ENCODE measurements around the gene ARAP3.

Gene ARAP3

GRCh38 chr5:141669520-141669919, 12.5 kb downstream of the ARAP3 start:
- no peak for FAIRE-seq

DNA sequence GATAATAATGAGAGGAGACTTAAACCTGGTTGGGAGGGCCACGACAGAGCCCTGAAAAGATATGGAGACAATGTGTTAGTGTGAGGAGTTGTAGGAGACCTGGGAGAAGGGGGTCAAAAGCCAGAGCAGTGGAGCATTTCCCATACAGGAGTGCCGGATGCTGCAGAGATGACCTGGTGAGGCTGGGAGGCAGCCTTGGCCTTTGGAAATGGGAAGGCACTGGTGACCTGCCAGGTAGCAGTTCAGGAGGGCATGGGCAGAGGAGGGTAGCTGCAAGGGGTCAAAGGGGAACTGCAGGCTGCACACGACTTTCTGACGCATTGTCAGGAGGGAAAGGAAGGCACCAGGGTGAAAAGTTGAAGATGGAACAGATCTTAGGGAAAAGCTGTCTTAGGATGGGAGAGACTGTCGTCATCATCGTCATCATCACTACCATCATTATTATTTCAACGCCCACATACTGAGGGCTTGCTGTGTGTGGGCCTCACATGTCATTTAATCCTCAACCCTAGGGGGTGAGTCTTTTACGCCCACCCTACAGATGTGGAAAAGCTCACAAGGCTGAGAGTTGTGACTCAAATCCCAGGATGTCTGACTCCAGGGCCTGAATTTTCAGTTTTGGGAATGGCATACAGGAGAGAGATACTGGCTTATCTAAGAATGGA, 13.3 kb downstream of the ARAP3 start:
- FAIRE-seq, result no peak

DNA sequence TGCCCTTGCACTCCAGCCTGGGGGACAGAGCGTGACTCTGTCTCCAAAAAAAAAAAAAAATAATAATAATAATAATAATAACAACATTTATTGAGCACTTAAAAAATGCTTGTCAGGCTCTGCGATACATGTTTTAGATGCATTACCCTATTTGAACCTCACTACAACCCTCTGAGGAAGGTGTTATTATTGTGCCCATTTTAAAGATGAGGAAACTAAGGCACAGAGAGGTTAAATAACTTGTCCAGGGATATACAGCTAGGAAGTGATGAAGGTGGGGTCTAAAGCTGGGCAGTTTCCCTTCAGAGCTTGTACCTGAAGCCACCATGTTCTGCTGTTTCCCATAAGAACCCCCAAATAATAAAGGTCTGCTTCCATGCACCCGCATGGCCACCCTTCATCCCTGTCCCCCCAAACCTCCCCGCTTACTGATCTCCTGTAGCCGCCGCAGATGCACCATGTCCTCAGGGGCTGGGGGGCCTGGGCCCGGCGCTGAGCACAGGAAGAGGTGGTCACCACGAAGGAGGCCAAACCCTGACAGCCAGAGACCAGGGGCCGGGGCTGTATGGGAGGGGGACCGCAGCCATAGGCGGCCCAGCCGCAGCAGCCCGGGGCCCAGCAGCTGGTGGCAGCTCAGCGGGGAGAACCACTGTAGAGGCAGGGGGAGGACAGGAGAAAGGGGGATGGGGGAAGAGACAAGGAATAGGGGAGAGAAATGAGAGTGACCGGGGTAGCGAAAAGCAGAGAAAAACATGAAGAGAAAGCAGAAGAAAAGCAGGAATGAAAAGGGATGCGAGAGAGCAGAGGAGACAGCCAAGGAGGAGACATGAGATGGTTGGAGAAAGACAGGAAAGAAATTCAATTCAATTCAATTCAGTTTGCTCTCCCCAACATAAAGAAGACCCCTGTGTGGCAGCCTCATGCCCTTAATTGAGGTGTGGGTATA, 15.8 kb downstream of the ARAP3 start:
- no peak for FAIRE-seq

DNA sequence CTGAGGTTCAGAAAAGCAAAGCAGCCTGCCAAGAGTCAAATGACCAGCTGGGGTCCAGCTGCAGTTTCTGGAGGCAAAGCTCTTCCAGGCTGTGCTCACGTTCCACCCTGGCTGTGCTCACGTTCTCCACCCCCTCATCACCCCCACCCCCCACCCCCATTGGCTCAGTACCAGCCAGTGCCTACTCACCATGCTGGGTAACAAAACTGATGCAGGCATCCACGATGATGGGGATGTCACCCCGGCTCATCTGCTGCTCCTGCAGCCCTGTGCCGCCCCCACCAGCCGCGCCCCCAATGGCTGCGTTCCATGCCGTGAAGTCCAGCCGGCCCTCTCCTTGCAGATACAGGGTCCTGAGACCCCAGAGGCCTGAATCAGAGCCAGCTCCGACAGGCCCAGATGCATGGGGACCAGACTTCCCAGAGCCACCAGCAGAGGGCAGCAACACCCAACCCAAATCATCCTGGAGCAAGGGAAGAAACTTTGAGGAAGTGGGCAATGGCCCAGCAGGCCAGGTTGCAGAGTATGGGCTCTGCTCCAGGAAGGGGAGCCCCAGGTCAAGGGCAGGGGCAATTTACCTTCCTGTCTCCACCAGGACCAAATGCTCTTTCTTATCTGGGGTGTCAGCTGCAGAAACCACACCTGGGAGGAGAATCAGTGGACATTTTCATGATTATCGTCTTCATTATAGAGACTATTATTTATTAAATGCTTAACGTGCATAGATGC, 17.1 kb downstream of the ARAP3 start:
- no peak for FAIRE-seq

GRCh38 chr5:141663506-141663905, 18.5 kb downstream of the ARAP3 start:
- no peak for FAIRE-seq

- no peak for FAIRE-seq
These were observed 20.0 kb downstream of the ARAP3 start for GRCh38 chr5:141662028-141662427.

DNA sequence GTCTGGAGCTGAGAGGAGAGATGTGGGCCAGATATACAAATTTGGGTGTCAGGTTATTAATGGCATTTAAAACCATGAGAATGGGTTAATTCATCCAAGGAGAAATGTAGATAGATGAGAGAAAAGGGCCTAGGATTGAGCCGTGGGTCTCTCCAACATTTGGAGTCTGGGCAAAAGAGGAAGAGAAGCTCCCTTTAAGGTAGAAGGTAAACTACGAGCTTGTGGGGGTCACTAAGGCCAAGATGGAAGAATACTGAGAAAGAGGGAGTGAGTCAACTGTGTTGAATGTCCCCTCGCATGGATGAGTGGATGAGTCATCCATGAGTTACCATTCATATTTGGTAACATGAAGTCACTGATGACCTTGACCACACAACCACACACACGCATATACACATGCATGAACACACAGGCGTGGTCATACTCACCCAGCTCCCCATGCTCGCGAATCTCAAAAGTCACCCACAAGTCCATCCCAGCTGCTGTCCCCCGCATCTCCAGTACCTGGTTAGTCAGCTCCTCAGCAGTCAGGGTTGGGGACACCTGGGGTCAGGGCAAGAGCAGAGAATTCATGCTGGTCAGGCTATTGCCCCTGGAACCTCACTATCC, 24.0 kb downstream of the ARAP3 start:
- FAIRE-seq, result no peak

GRCh38 chr5:141657404-141657803, 24.6 kb downstream of the ARAP3 start:
- no peak for FAIRE-seq

DNA sequence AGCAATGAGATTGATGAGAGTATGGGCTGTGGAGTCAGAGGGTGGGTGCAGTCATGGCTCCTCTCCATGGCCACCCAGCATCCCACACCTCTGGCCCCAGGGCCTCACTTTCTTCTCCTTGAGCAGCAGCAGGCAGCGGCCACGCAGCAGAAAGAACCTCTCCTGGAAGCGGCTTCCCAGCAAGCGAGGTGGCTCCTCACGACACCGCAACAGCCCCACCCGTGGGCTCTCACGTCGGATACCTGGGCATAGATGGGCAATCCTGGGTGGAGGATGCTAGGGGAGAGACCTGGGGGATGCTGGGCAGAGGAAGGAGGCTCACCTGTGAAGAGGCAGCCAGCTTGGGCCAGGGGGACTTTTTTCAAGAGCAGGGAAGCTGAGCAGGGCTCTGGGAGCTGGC, 25.6 kb downstream of the ARAP3 start:
- FAIRE-seq, result no peak

DNA sequence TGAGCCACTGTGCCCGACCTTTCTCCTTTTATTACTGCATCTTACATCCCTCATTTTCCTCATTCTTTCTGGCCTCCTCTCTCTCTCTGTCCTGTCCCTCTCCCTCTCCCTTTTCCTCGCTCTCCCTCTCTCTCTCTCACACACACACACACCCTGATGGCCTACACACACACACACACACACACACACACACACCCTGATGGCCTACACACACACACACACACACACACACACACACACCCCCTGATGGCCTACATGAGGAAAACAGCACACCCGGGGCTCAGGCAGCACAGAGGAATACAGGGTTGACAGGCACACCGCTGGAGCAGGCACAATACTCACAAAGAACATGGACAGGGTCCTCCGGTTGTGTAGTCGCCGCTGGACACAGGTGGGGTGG, 27.0 kb downstream of the ARAP3 start:
- FAIRE-seq, result no peak

DNA sequence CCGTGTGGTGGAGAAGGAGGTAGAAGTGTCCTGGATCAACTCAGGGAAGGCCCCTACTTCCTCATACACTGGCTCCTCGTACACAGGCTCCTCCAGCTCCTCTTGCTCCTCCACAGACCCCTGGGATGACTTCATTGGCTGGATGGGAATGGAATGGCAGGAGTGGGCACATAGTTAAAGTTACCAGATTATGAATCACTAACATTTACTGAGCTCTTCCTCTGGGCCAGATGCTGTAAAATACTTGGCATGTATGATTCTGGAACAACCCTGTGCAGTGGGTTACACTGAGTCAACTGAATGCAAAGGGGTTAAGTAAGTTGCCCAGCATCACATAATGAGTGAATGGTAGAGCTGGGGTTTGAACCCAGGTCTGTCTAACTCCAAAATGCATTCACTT, 27.7 kb downstream of the ARAP3 start:
- FAIRE-seq, result no peak

GRCh38 chr5:141651728-141652105, 30.3 kb downstream of the ARAP3 start:
- no peak for FAIRE-seq

GRCh38 chr5:141650851-141651727, 30.9 kb downstream of the ARAP3 start, which contains the start of gene FCHSD1:
FCHSD1 (minus strand) TSS chr5:141651418; CDS start chr5:141651368, 50 bp downstream.
- FAIRE-seq, result no peak

DNA sequence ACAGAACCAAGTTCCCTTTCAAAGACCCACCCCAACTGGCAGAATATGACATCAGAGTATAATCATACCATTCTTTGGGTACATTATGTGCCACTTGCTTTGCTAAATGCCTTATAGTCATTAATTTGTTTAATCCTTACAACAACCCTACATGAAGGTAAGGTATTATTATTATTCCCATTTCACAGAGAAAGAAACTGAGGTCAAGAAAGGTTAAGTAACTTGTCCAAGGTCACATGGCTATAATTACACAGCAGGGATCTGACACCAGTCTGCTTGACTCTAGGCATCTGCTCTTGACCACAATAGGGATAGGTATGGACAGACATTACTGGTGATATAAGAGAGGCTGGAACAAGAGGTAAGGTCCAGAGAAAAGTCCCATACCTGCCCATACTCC, 32.1 kb downstream of the ARAP3 start:
- FAIRE-seq, result no peak

DNA sequence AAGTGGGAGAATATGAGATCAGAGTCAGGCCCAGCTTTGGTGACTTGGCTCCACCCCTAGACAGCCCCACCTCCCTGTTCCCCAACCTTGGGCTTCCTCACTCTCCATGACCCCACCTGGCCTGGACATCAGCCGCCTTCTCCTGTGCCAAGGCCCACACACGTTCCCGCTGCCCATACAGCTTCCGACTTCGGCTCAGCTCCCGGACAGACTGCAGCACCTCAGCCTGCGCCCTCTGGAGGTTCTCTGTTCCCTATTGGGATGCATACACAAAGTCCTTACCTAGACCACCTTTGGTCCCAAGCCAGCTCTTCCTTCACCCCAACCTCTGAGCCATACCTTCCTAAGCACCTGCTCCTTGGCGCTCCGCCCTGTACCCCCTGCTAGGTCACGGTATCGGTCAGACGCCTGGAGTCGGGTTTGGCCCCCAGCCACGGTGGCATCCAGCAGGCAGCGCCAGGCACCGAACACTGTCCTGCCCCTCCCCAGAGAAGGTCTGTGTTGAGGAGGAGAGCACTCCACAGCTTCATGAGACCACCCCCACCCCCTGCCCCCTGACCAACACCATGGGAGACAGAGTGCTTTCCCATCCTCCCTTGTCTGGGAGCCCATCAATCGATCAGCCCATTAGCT, 32.9 kb downstream of the ARAP3 start:
- FAIRE-seq, result no peak

DNA sequence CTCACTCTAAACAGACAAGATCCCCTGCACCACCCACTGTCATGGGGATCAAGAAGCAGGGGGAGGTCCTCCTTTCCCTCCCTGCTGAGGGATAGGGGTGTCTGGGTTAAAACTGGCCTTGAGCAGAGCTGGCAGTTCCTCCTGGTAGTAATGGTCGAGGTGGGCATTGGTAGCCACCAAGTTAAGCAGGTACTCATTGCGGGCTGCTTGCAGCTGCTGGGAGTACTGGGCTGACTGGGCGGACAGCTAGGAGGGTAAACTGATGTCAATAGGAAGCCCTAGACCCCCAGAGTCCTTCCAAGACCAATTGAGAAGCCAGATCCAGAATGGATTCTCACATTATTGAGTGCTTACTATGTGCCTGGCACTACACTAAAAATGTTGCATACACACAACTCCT, 34.2 kb downstream of the ARAP3 start:
- no peak for FAIRE-seq

DNA sequence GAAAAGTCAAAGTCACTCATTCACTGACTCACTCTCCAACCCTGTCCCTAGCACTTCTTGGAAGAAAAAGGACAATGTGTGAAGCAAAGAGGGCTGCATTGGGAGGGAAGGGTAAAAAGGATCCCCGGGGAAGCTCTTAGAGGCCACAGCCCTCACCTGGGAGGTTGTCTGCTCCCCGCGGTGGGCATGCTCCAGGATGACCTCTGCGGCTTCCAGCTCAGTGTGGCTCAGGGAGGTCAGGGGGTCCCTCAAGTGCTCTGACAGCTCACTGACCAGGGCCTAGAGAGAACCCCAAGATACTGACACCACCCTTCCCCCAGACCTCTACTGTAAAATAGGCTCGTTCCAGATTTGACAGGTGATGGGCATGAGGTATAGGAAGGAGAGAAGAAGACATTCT, 34.8 kb downstream of the ARAP3 start:
- no peak for FAIRE-seq

- no peak for FAIRE-seq
These were observed 36.0 kb downstream of the ARAP3 start for GRCh38 chr5:141646026-141646425.

GRCh38 chr5:141641634-141642267, 40.3 kb downstream of the ARAP3 start:
- FAIRE-seq, result peak; percentile 57

- FAIRE-seq, result no peak
These were observed 41.3 kb downstream of the ARAP3 start for GRCh38 chr5:141640698-141641097.

GRCh38 chr5:141640051-141640415, 42.0 kb downstream of the ARAP3 start:
- FAIRE-seq, result no peak
